GM12878 (cell line): Measurements from ENCODE around the gene SMG9. TPM values are rescaled to one million over a fixed set of nuclear protein-coding genes. Genes with fewer than 3 reads are reported as not detected.

Experiments
- ATAC-seq: fragments of 200-7000 bp; cut with Tn5 transposase; 3 replicates; pipeline ENCODE4 v1.9.1; 2020; ENCODE audit warnings: mild to moderate bottlenecking, moderate library complexity
- BruUV-seq: library from RNA; stranded (reverse); fragments of 400-500 nt; replicated peaks from 2 replicates; lab custom pipeline; 2021; lab: Mats Ljungman, UMichigan
- CTCF ChIA-PET: fragments of 300-600 bp; sonication (Branson Sonifier 250); formaldehyde crosslinking; extraction: SDS; loops from one replicate; lab custom pipeline; 2021; ENCODE audit warnings: inconsistent platforms; lab: Yijun Ruan, JAX
- POLR2A ChIA-PET: fragments of 350-600 bp; formaldehyde crosslinking; extraction: SDS; loops from one replicate; lab custom pipeline; 2021; ENCODE audit warnings: inconsistent platforms; lab: Charles Lee
- RAD21 ChIA-PET: fragments of 300-600 bp; sonication (Branson Sonifier 250); formaldehyde crosslinking; loops from one replicate; lab custom pipeline; 2023; ENCODE audit warnings: antibody characterized with exemption; ENCODE audit not compliant: unreplicated experiment; lab: Charles Lee
- SMC1A ChIA-PET: fragments of 300-600 bp; sonication (Branson Sonifier 250); formaldehyde crosslinking; loops from one replicate; lab custom pipeline; 2023; ENCODE audit not compliant: unreplicated experiment, uncharacterized antibody; lab: Charles Lee
- DNase-seq: peaks from one replicate; pipeline ENCODE4 v3.0.0-alpha.2; 2011; ENCODE audit warnings: low read depth, low spot score
- FAIRE-seq: peaks from 3 replicates; lab custom pipeline; 2011; peaks lifted over from hg19 to GRCh38; lab: Jason Lieb, UNC
- H2AFZ ChIP-seq: 2 replicates; pipeline ENCODE4 v1.6.0; 2011; ENCODE audit warnings: low read depth, low read length, control low read depth; ENCODE audit not compliant: control insufficient read depth
- H3K27ac ChIP-seq: 2 replicates; pipeline ENCODE4 v1.5.1; 2011; ENCODE audit warnings: control low read depth; ENCODE audit not compliant: control insufficient read depth, insufficient read depth
- H3K27me3 ChIP-seq, 2 experiments: replicated peaks in 1 of 2; 2 replicates each; pipeline versions ENCODE4 v1.6.0 to v1.6.1; 2011; ENCODE audit warnings: low read length in 1 of 2; ENCODE audit not compliant: control insufficient read depth in 2 of 2, insufficient read depth in 2 of 2
- H3K36me3 ChIP-seq, 2 experiments: 2 replicates each; pipeline ENCODE4 v1.5.1; 2011; ENCODE audit warnings: low read length in 1 of 2; ENCODE audit not compliant: control insufficient read depth in 2 of 2, insufficient read depth in 2 of 2
- H3K4me1 ChIP-seq: 2 replicates; pipeline ENCODE4 v1.6.1; 2011; ENCODE audit warnings: mild to moderate bottlenecking, low read length, moderate library complexity, mixed read lengths; ENCODE audit not compliant: control insufficient read depth, insufficient read depth
- H3K4me2 ChIP-seq: 2 replicates; pipeline ENCODE4 v1.6.0; 2011; ENCODE audit warnings: control low read depth; ENCODE audit not compliant: control insufficient read depth, insufficient read depth
- H3K4me3 ChIP-seq: fragments of 200-600 bp; sonication (generic); 2 replicates; pipeline ENCODE4 v1.5.1; 2016
- H3K79me2 ChIP-seq: 2 replicates; pipeline ENCODE4 v1.6.0; 2011; ENCODE audit warnings: low read length; ENCODE audit not compliant: control insufficient read depth, insufficient read depth
- H3K9ac ChIP-seq: 2 replicates; pipeline ENCODE4 v1.8.0; 2011; ENCODE audit warnings: low read length, control low read depth, mixed read lengths; ENCODE audit not compliant: control insufficient read depth, insufficient read depth
- H3K9me3 ChIP-seq: replicated peaks from 3 replicates; pipeline ENCODE4 v1.5.1; 2011; ENCODE audit warnings: mild to moderate bottlenecking, low read length; ENCODE audit not compliant: control insufficient read depth, insufficient read depth
- H4K20me1 ChIP-seq: 2 replicates; pipeline ENCODE4 v1.6.0; 2011; ENCODE audit not compliant: control insufficient read depth, insufficient read depth
- CHD1 ChIP-seq: IDR thresholded peaks from 2 replicates; pipeline ENCODE4 v1.6.1; 2012; ENCODE audit warnings: low read depth, low read length, improper control_type of control experiment
- EP300 ChIP-seq, 2 experiments: fragments of 150-350 bp in 1 of 2; IDR thresholded peaks; 2 replicates each; pipeline ENCODE4 v1.6.1; 2011 to 2012; ENCODE audit warnings: low read depth in 2 of 2, low read length in 2 of 2, borderline replicate concordance in 1 of 2, improper control_type of control experiment in 1 of 2, inconsistent platforms in 1 of 2; ENCODE audit not compliant: control insufficient read depth in 1 of 2
- PML ChIP-seq: IDR thresholded peaks from 2 replicates; pipeline ENCODE4 v1.6.1; 2012; ENCODE audit warnings: low read length, inconsistent platforms
- POLR2A ChIP-seq: IDR thresholded peaks from 2 replicates; pipeline ENCODE4 v1.6.1; 2011; ENCODE audit warnings: low read depth, mild to moderate bottlenecking, low read length
- SMARCA5 ChIP-seq: fragments of 450-650 bp; IDR thresholded peaks from 2 replicates; pipeline ENCODE4 v1.6.1; 2017; ENCODE audit warnings: mild to moderate bottlenecking
- TCF3 ChIP-seq: IDR thresholded peaks from 2 replicates; pipeline ENCODE4 v1.6.1; 2012; ENCODE audit warnings: low read depth, mild to moderate bottlenecking, low read length, borderline replicate concordance; ENCODE audit not compliant: insufficient read depth
- ZNF24 ChIP-seq: fragments of 450-650 bp; IDR thresholded peaks from 2 replicates; pipeline ENCODE4 v1.6.1; 2017; ENCODE audit warnings: antibody characterized with exemption, mild to moderate bottlenecking
- WGBS: methylation state at CpG from one replicate; pipeline ENCODE4 v1.1.6; 2016; ENCODE audit warnings: low lambda C conversion rate; ENCODE audit not compliant: insufficient replicate concordance, insufficient coverage; ENCODE audit errors: missing lambda C conversion rate; 5-methylcytosine and 5-hydroxymethylcytosine counted together
- in situ Hi-C: fragments of 300-500 bp; cut with MboI; formaldehyde crosslinking; loops from 9 replicates; pipeline ENCODE4 v1.14.3; 2018; ENCODE audit warnings: mixed read lengths
- intact Hi-C: fragments of 100-400 bp; cut with micrococcal nuclease; formaldehyde crosslinking; loops from one replicate; pipeline ENCODE4 v1.14.2; 2022; ENCODE audit not compliant: unreplicated experiment
- polyA plus RNA-seq, 11 experiments: library from polyadenylated mRNA; depleted of rRNA in 4 of 11; unstranded in 6 of 11; stranded (reverse) in 5 of 11; fragments of >200 nt; fragmentation: Nextera tagmentation in 4 of 11; fragmentation: Illumina TruSeq in 1 of 11; extraction: Ambion mirVana in 4 of 11; extraction: Trizol in 1 of 11; gene quantifications; 1 replicate in 1 of 11; 2 replicates in 10 of 11; pipeline versions ENCODE4 v1.2.1 to v1.2.3, GENCODE V29; 2011 to 2016; ENCODE audit warnings: inconsistent platforms in 2 of 11, missing spikeins in 2 of 11, low read depth in 1 of 11
- total RNA-seq, 4 experiments: library from RNA; depleted of rRNA in 3 of 4; stranded (reverse); fragments of >200 nt in 3 of 4; fragmentation: Illumina TruSeq in 1 of 4; extraction: Trizol in 1 of 4; gene quantifications; 2 replicates each; pipeline versions ENCODE4 v1.2.1 to v1.2.3, GENCODE V29; 2013 to 2021
- TF ChIP-seq, protein P1 (sequence below): fragments of 450-650 bp; IDR thresholded peaks from 2 replicates; pipeline ENCODE4 v1.6.1; 2014; ENCODE audit warnings: mild to moderate bottlenecking
- TF ChIP-seq, protein P2 (sequence below): fragments of 450-650 bp; IDR thresholded peaks from 2 replicates; pipeline ENCODE4 v1.6.1; 2017; ENCODE audit warnings: mild to moderate bottlenecking
- TF ChIP-seq, protein P3 (sequence below): fragments of 450-650 bp; IDR thresholded peaks from 2 replicates; pipeline ENCODE4 v1.6.1; 2017; ENCODE audit warnings: borderline replicate concordance
- TF ChIP-seq, protein P4 (sequence below): fragments of 450-650 bp; IDR thresholded peaks from 2 replicates; pipeline ENCODE4 v1.6.1; 2017; ENCODE audit warnings: mild to moderate bottlenecking, moderate library complexity
- TF ChIP-seq, protein P5 (sequence below): IDR thresholded peaks from 2 replicates; pipeline ENCODE4 v1.6.1; 2012; ENCODE audit warnings: low read depth, low read length, improper control_type of control experiment
- TF ChIP-seq, protein P6 (sequence below): IDR thresholded peaks from 2 replicates; pipeline ENCODE4 v1.6.1; 2011; ENCODE audit warnings: low read depth, low read length, improper control_type of control experiment, borderline replicate concordance

SMG9 gene
- total and polyA plus RNA-seq, 10 of the 15 experiments (the other 5 are each of a cell fraction or from before 2014, with no cell fraction given) = 0.69 to 52.2 (median 28.1) TPM

DNA sequence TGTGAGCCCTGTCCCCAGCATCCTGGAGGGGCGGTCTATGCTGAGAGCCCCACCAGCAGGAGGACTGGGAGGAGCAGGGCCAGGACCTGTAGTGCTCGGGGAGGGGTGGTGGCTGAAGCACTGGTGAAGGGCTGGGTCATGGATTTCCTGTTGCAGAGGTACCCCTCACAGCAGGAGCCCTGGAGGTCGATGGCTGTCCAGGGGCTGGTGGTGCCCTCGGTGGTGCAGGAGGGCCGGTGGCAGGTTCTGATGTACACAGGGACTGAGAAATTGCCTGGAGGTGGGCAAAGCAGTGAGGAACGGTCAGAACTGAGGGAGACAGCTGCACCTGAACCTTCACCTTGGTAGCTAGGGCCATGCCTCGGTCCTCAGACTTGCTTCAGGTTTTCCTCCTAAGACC is 42.8 kb upstream of the SMG9 start:
- no peaks in the 10 kb centered on the region; the same call in 2 of the 3 replicates for H3K9me3 ChIP-seq
- SMC1A ChIA-PET = no interaction called here
- POLR2A ChIA-PET = no interaction called here
- ATAC-seq (no peak), FAIRE-seq (no peak), DNase-seq (no peak)
- no peak overlapping the region for H3K9ac ChIP-seq
- H3K79me2 ChIP-seq = no peaks in the 10 kb centered on the region
- peaks cover 4% of the 10 kb centered on the region for H3K4me1 ChIP-seq
- H2AFZ ChIP-seq = no peak overlapping the region
- RAD21 ChIA-PET = interaction anchor here (0.5 kb wide), 1 partner anchor 62 kb away, joined by 4 read pairs; no protein-coding TSS in a partner anchor
- WGBS = 59% methylated on average over 7 of the region's 7 CpGs
- H4K20me1 ChIP-seq = 0 out of 2 replicates have a peak, but pooled peaks cover 2% of the 10 kb centered on the region
- no peak overlapping the region for H3K4me2 ChIP-seq
- intact Hi-C loops (no loop called here), in situ Hi-C loops (no loop called here)
- no peaks in the 10 kb centered on the region for H3K27me3 ChIP-seq
- CTCF ChIA-PET = interaction anchor here (0.9 to 3.2 kb wide), 3 partner anchors 12 to 52 kb away, joined by 3 to 14 read pairs (median 7); no protein-coding TSS in a partner anchor
- TF ChIP-seq EP300 (IDR thresholded peaks at IDR 0.05; ENCODE audit: borderline replicate concordance in 1 of 2, control insufficient read depth in 1 of 2, low read depth in 2 of 2, low read length in 2 of 2) (no peak), ZNF24 (no peak), TCF3 (no peak), SMARCA5 (no peak), CHD1 (no peak), POLR2A (no peak), PML (no peak)
- TF ChIP-seq, protein P1, sequence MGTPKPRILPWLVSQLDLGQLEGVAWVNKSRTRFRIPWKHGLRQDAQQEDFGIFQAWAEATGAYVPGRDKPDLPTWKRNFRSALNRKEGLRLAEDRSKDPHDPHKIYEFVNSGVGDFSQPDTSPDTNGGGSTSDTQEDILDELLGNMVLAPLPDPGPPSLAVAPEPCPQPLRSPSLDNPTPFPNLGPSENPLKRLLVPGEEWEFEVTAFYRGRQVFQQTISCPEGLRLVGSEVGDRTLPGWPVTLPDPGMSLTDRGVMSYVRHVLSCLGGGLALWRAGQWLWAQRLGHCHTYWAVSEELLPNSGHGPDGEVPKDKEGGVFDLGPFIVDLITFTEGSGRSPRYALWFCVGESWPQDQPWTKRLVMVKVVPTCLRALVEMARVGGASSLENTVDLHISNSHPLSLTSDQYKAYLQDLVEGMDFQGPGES = no peak
- TF ChIP-seq, protein P2, sequence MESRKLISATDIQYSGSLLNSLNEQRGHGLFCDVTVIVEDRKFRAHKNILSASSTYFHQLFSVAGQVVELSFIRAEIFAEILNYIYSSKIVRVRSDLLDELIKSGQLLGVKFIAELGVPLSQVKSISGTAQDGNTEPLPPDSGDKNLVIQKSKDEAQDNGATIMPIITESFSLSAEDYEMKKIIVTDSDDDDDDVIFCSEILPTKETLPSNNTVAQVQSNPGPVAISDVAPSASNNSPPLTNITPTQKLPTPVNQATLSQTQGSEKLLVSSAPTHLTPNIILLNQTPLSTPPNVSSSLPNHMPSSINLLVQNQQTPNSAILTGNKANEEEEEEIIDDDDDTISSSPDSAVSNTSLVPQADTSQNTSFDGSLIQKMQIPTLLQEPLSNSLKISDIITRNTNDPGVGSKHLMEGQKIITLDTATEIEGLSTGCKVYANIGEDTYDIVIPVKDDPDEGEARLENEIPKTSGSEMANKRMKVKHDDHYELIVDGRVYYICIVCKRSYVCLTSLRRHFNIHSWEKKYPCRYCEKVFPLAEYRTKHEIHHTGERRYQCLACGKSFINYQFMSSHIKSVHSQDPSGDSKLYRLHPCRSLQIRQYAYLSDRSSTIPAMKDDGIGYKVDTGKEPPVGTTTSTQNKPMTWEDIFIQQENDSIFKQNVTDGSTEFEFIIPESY = no peak
- TF ChIP-seq, protein P3, sequence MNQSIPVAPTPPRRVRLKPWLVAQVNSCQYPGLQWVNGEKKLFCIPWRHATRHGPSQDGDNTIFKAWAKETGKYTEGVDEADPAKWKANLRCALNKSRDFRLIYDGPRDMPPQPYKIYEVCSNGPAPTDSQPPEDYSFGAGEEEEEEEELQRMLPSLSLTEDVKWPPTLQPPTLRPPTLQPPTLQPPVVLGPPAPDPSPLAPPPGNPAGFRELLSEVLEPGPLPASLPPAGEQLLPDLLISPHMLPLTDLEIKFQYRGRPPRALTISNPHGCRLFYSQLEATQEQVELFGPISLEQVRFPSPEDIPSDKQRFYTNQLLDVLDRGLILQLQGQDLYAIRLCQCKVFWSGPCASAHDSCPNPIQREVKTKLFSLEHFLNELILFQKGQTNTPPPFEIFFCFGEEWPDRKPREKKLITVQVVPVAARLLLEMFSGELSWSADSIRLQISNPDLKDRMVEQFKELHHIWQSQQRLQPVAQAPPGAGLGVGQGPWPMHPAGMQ = no peak
- TF ChIP-seq, protein P4, sequence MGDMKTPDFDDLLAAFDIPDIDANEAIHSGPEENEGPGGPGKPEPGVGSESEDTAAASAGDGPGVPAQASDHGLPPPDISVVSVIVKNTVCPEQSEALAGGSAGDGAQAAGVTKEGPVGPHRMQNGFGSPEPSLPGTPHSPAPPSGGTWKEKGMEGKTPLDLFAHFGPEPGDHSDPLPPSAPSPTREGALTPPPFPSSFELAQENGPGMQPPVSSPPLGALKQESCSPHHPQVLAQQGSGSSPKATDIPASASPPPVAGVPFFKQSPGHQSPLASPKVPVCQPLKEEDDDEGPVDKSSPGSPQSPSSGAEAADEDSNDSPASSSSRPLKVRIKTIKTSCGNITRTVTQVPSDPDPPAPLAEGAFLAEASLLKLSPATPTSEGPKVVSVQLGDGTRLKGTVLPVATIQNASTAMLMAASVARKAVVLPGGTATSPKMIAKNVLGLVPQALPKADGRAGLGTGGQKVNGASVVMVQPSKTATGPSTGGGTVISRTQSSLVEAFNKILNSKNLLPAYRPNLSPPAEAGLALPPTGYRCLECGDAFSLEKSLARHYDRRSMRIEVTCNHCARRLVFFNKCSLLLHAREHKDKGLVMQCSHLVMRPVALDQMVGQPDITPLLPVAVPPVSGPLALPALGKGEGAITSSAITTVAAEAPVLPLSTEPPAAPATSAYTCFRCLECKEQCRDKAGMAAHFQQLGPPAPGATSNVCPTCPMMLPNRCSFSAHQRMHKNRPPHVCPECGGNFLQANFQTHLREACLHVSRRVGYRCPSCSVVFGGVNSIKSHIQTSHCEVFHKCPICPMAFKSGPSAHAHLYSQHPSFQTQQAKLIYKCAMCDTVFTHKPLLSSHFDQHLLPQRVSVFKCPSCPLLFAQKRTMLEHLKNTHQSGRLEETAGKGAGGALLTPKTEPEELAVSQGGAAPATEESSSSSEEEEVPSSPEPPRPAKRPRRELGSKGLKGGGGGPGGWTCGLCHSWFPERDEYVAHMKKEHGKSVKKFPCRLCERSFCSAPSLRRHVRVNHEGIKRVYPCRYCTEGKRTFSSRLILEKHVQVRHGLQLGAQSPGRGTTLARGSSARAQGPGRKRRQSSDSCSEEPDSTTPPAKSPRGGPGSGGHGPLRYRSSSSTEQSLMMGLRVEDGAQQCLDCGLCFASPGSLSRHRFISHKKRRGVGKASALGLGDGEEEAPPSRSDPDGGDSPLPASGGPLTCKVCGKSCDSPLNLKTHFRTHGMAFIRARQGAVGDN = no peak
- TF ChIP-seq, protein P5, sequence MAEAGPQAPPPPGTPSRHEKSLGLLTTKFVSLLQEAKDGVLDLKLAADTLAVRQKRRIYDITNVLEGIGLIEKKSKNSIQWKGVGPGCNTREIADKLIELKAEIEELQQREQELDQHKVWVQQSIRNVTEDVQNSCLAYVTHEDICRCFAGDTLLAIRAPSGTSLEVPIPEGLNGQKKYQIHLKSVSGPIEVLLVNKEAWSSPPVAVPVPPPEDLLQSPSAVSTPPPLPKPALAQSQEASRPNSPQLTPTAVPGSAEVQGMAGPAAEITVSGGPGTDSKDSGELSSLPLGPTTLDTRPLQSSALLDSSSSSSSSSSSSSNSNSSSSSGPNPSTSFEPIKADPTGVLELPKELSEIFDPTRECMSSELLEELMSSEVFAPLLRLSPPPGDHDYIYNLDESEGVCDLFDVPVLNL = no peak
- TF ChIP-seq, protein P6, sequence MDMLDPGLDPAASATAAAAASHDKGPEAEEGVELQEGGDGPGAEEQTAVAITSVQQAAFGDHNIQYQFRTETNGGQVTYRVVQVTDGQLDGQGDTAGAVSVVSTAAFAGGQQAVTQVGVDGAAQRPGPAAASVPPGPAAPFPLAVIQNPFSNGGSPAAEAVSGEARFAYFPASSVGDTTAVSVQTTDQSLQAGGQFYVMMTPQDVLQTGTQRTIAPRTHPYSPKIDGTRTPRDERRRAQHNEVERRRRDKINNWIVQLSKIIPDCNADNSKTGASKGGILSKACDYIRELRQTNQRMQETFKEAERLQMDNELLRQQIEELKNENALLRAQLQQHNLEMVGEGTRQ = no peak
- H3K4me3 ChIP-seq = no peak overlapping the region
- no peaks in the 10 kb centered on the region for H3K36me3 ChIP-seq
- BruUV-seq = no TSS peak
- no peak overlapping the region for H3K27ac ChIP-seq
